Measurements from ENCODE around the gene MTMR3. TPM values are rescaled to one million over a fixed set of nuclear protein-coding genes. Genes with fewer than 3 reads are reported as not detected.

Gene MTMR3
- total RNA-seq, 1 donor from 2014 or later, result 72.7 TPM

GRCh38 chr22:30029512-30029911, 146.5 kb downstream of the MTMR3 start:
- DNase-seq, result no peak

DNA sequence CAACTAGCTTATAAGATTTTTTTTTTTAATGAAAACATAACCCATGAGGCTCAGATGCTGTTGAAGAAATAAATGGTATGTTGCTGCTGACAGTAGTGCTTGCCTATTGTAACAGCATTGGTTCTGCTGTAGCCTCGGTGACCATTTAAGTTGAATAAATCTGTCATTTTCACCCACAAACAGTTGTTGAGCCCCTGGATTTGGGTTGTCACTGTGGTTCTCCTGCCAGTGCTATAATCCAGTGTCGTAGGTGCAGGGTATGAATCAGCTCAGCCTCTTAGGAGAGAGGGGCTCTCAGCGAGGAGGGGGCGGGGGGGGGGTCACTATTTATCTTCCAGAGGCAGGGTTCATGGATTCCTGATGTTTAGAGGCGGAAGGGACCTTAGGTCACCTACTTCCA, 147.4 kb downstream of the MTMR3 start:
- DNase-seq, result no peak

DNA sequence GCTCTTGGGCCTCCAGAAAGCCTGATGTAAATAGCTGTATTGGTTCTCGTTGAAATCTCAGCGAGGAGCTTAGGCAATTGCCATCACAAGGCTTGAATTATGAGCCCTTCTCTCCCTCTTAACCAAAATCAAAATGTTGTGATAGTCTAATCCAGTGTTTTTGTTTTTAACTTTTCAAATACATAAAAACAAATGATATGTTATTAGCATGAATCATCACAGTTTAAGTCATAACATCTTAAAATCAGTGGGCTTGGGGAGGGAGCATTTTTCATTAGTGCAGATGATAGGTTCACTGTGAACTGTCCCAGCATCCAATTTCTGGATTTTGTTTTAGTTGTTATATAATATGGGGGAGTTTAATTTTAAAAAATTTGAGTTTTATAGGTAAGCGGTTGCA, 148.4 kb downstream of the MTMR3 start:
- DNase-seq, result no peak

- DNase-seq, result no peak
Measured at GRCh38 chr22:30031764-30032455, 148.9 kb downstream of the MTMR3 start.

DNA sequence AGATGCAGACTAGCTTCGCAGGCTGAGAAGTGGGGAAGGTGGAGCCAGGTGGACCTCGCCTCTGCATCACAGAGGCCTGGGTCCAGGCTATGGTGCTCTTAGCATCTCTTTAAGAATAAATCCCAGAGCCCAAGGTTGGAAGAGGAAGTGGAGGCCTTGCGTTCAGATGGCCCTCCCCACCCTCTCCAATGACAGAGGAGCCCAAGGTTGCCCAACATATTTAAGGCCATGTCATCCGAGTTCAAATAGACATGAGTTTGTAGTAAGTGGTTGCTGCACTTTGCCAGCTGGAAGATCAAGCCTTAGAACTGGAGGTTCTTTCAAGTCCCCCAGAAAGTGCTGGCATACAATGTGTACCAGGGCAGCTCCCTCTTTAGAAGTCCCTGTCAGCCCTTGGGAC, 150.2 kb downstream of the MTMR3 start:
- no peak for DNase-seq

- DNase-seq, result no peak
Measured at GRCh38 chr22:30033901-30034300, 150.9 kb downstream of the MTMR3 start.

DNA sequence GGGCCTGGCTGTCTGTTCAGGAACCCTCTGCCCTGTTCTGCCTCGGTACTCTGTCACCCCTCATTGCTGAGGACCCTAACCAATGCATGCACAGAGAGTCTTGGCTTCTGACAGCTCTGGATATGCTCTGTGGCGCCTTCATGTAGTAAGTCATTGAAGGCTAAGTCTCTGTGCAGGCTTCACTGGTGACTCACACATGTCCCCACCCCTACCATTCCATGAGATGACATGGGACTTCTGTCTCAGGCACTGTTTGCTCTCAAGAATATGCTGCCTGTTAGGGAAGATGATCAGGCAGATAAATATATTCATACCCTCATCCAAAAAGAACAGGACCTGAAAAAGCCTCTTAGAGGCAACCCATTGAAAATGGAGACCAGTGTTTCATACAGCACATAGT, 153.7 kb downstream of the MTMR3 start:
- DNase-seq, result no peak

- DNase-seq, result no peak
Measured at GRCh38 chr22:30038219-30038618, 155.2 kb downstream of the MTMR3 start.

DNA sequence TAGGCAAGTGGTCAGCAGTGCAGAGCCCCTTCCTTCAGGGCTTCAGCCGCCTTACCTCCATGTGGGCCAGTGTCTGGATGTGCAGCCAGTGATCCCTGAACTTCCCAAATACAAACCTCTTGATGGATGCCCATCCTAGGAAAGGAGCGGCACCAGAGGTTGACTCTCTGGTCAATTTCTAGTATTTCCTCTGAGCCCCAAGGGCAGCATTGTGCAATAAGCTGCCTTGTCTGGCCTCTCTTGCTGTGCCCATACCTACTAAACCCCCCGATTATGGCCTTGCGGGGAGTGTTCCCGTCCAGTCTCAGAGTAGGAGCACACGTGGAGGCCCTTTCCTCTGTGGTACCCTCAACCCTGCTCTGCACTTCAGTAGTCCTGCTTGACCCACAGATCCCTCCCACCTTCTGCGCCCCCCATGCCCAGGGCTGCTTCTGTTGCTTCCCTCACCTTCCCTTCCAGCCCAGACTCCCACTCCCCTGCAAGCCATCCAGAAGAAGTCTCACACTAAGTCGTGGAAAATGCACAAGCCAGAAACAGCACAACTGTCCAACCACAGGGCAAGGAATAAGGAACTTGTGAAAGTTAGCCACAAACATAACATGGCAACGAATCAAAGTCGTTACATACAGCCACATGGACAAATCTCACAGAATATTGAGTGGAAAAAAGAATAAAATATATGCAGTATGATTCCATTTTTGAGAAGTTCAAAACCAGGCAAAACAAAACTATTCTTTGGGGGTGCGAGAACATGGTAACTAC, 157.7 kb downstream of the MTMR3 start:
- DNase-seq, result no peak

- no peak for DNase-seq
Measured at GRCh38 chr22:30041475-30041874, 158.5 kb downstream of the MTMR3 start.

DNA sequence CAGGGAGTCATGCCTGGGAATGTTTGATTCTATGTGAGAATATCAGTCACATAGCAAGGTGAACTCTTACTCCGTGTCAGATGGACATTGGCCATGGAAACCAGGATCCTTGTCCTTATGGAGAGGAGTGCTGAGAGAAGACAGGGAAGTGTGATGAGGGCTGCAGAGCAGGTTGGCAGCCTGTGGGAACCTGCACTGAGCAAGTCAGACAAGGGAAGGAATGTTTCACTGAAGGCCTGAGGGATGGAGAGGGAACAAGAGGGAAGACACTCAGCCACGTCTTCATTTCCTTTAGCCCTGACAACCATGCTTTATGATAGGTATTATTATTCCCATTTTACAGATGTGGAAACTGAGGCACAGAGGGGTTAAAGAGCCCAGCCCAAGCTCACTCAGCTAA, 158.9 kb downstream of the MTMR3 start:
- DNase-seq, result no peak

GRCh38 chr22:30043161-30043560, 160.2 kb downstream of the MTMR3 start:
- no peak for DNase-seq

DNA sequence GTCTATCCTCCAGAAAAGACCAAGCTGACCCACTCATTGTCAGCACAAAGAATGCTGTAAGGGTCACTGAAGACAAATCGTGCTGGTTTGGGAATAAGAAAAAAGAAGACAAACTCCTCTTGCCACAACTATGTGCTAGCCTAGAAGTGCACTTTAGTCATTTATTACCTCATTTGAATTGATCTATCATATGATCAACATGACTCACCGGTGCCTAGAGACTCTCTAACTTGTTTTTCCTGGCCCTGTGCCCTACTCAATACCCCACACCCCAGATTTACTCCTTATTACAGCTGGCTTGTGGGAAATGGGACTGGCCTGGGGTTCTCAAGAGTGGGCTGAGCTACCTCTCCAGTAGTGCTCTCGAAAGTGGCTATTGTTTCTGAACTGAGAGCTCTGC, 161.4 kb downstream of the MTMR3 start:
- no peak for DNase-seq

- no peak for DNase-seq
Measured at GRCh38 chr22:30044881-30045493, 162.0 kb downstream of the MTMR3 start.

- no peak for DNase-seq
Measured at GRCh38 chr22:30045494-30045887, 162.5 kb downstream of the MTMR3 start.

DNA sequence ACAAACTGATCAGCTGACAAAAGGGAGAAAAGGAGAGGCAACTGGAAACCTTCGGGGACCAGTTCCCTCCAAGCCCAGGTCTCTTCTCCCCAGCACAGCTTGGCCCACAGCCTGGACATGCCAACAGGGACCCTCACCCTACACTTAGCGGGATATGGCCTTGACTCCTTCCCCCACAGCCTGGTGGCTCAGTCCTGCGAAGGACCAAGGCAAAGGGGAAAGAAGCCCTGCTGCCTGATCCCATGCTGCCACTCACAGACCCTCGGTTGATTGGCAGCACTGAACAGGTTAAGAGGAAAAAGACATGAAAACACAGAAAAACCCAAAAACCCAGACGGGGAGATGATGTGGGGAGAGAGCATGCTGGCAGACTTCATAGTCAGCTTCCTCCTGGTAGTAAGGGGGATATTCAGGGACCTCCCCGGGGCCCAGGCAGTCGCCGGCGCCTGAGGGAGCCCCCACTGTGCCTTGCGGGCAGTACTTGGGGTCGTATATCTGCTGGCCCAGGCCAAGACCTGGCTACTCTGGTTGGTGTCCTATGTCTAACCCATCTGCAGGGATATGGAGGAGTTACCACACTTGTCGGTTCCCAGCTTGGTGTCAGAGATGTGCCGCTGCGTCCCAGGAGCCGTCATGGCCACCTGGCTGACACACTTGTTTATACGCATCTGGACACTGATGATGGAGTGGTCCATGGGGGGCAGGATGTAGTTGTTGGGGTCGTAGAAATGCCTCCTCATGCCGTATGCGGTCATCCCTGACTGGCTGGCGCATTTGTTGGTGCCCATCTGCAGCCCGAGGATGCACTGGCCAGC, 163.1 kb downstream of the MTMR3 start:
- DNase-seq, result no peak

- DNase-seq, result no peak
Measured at GRCh38 chr22:30046716-30047363, 163.9 kb downstream of the MTMR3 start.

GRCh38 chr22:30047364-30047738, 164.4 kb downstream of the MTMR3 start:
- no peak for DNase-seq

DNA sequence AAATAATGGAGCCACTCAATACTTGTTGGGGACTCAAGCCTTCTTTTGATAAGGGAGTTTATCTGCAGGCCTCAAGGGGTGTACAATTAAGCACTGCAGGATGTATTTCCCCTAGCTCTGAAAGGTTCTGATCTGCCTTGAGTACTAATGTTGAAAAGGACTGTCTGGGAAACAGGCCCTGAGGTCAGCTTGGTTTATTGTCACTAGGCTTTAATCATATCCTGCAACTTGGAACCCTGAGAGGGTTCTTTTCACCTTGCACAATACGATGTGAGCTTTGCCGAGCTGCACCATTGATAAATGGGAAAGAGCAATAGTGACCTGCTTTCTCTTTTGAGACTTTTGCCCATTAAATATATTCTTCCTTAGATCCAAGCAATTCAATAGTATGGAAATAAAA, 165.7 kb downstream of the MTMR3 start:
- no peak for DNase-seq

GRCh38 chr22:30054067-30054763, 171.2 kb downstream of the MTMR3 start:
- no peak for DNase-seq

DNA sequence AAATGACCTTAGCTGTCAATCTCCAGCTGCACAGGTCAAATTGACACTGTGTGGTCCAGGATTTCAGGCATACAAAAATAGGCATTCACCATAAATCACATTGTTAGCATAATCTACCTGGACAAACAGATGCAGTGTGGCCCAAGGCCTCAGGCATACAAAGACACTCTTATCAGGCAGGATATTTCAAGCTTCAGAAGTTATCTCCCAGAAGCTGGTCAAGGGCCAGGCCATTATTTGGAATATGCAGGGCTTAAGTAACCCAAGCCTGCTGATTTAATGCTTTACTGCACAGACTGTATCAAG, 171.7 kb downstream of the MTMR3 start:
- DNase-seq, result no peak

DNA sequence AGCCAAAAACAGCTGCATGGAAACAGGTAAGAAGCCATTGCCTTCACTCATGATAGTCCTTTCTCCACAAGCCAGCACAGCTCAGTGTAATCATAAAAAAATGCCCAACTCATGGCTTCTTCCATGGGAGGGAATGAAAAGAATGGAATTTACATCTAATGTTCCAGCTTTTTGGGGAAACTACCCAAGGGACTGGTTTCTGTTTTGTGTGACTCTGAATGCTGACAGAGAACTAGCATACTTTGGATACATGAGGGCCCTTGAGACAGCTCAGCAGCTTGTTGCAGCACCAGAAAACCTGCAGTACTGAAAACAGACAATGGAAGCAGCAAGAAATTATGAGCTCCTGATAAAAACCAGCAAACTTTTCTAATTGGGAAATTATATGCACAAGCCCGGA, 173.0 kb downstream of the MTMR3 start:
- DNase-seq, result no peak

Measured in occipital lobe (tissue), 2 donors.